Measurements from ENCODE around the gene ZNF718.
"Not testable (repeated sequence)": the region's sequence is repeated elsewhere in the genome, so short reads cannot be mapped to it uniquely, and the experiment has no call there.

The ZNF718 gene

GRCh38 chr4:200936-201335, 76.6 kb downstream of the ZNF718 start:
- no peak for TF ChIP-seq GATA1 (IDR thresholded peaks at IDR 0.05; ENCODE audit: low read depth, low read length)
- no peak for TF ChIP-seq POLR2A (IDR thresholded peaks at IDR 0.05; ENCODE audit: low read length)
- no peak for DNase-seq

- DNase-seq, result peak in 1 of 2 experiments; percentile 1
Measured at GRCh38 chr4:202822-203221, 78.5 kb downstream of the ZNF718 start.

- TF ChIP-seq GATA1 (IDR thresholded peaks at IDR 0.05; ENCODE audit: low read depth, low read length) (no peak), POLR2A (IDR thresholded peaks at IDR 0.05; ENCODE audit: low read length) (no peak)
- no peak for DNase-seq
Measured at GRCh38 chr4:205097-205756, 80.9 kb downstream of the ZNF718 start.

GRCh38 chr4:206054-206453, 81.8 kb downstream of the ZNF718 start:
- peak in 1 of 2 experiments; percentile 2 for DNase-seq
- no peak for TF ChIP-seq GATA1 (IDR thresholded peaks at IDR 0.05; ENCODE audit: low read depth, low read length)
- TF ChIP-seq POLR2A (IDR thresholded peaks at IDR 0.05; ENCODE audit: low read length), result no peak

- not testable (repeated sequence) for DNase-seq
Measured at GRCh38 chr4:208416-209096, 84.3 kb downstream of the ZNF718 start.

GRCh38 chr4:211033-211511, 86.8 kb downstream of the ZNF718 start:
- no peak for TF ChIP-seq POLR2A (IDR thresholded peaks at IDR 0.05; ENCODE audit: low read length)
- no peak for TF ChIP-seq GATA1 (IDR thresholded peaks at IDR 0.05; ENCODE audit: low read depth, low read length)
- DNase-seq, result no peak

- DNase-seq, result no peak
- no peak for TF ChIP-seq GATA1 (IDR thresholded peaks at IDR 0.05; ENCODE audit: low read depth, low read length)
- TF ChIP-seq POLR2A (IDR thresholded peaks at IDR 0.05; ENCODE audit: low read length), result no peak
Measured at GRCh38 chr4:212438-213188, 88.3 kb downstream of the ZNF718 start.

GRCh38 chr4:213189-213535, 88.9 kb downstream of the ZNF718 start:
- not testable (repeated sequence) for DNase-seq

All from erythroblast (primary cell).